GM13977 (cell line): ENCODE results near the gene PILRB.
A peak's percentile ranks its signal among the peaks of the same experiment; 100 is the strongest.

Experiments used
- DNase-seq: peaks from one replicate; pipeline ENCODE4 v3.0.0; 2012; ENCODE audit warnings: low spot score
- in situ Hi-C: fragments of 300-500 bp; cut with MboI; formaldehyde crosslinking; loops from one replicate; pipeline ENCODE4 v1.12.0; 2022; ENCODE audit warnings: low sequenced_read_pairs, low pct_unique_long_range_greater_than_20kb, mixed read lengths, inconsistent platforms; ENCODE audit not compliant: unreplicated experiment
- TF ChIP-seq, protein P1 (sequence below): IDR thresholded peaks from 2 replicates; pipeline ENCODE4 v1.5.1; 2012; ENCODE audit warnings: mild to moderate bottlenecking, control low read depth; ENCODE audit not compliant: insufficient read depth; ENCODE audit errors: extremely low read depth, missing control alignments

PILRB gene

DNA sequence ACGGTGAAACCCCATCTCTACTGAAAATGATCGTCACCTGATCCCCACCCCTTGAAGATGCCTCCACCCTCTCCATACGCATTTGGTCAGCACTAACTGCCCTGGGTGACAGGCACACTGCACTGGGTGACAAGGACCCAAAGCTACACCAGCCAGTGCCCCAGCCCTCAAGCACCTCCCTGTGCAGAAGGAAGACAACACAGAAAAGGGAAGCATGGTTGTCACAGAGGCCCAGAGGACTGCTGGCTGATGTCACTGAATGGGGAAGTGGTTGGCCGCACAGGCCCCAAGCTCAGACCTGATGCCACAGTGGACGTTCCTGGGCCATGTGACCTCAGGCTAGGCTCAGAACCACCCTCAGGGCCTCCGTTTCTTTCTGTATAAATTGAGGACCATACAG is 11.2 kb downstream of the PILRB start:
- peak; percentile 77 for DNase-seq
- in situ Hi-C loops: no loop called here
- TF ChIP-seq, protein P1, sequence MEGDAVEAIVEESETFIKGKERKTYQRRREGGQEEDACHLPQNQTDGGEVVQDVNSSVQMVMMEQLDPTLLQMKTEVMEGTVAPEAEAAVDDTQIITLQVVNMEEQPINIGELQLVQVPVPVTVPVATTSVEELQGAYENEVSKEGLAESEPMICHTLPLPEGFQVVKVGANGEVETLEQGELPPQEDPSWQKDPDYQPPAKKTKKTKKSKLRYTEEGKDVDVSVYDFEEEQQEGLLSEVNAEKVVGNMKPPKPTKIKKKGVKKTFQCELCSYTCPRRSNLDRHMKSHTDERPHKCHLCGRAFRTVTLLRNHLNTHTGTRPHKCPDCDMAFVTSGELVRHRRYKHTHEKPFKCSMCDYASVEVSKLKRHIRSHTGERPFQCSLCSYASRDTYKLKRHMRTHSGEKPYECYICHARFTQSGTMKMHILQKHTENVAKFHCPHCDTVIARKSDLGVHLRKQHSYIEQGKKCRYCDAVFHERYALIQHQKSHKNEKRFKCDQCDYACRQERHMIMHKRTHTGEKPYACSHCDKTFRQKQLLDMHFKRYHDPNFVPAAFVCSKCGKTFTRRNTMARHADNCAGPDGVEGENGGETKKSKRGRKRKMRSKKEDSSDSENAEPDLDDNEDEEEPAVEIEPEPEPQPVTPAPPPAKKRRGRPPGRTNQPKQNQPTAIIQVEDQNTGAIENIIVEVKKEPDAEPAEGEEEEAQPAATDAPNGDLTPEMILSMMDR: no peak

DNA sequence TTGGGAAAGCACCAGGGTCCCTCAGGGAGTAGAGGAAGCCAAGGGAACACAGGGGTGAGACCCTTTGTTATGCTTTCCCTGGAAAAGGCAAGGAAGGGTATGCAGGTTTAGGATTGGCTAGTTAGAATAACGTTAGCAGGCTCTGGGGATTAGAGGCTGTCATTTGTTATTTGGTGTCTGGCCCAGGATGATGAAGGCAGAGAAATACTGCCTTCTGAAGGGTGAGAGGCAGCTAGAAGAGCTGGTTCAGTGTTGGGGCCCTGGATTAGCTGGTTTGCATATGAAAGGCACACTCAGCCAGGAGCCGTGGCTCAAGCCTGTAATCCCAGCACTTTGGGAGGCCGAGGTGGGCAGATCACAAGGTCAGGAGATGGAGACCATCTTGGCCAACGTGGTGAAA is 12.4 kb downstream of the PILRB start:
- no peak for DNase-seq
- in situ Hi-C loops: no loop called here
- TF ChIP-seq, protein P1: no peak

DNA sequence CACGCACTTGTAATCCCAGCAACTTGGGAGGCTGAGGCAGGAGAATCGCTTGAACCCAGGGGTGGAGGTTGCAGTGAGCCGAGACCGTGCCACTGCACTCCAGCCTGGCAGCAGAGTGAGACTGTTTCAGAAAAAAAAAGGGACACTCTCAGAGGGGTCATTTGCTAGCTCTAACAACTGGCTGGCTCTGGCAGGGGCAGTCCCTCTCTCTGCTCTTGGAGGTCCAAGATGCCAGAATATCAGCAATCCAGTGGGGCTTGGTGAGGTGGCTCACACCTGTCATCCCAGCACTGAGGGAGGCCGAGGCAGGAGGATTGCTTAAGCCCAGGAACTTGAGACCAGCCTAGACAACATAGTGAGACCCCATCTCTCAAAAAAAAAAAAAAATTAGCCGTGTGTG is 12.8 kb downstream of the PILRB start:
- TF ChIP-seq, protein P1: no peak
- no peak for DNase-seq
- in situ Hi-C loops: no loop called here

DNA sequence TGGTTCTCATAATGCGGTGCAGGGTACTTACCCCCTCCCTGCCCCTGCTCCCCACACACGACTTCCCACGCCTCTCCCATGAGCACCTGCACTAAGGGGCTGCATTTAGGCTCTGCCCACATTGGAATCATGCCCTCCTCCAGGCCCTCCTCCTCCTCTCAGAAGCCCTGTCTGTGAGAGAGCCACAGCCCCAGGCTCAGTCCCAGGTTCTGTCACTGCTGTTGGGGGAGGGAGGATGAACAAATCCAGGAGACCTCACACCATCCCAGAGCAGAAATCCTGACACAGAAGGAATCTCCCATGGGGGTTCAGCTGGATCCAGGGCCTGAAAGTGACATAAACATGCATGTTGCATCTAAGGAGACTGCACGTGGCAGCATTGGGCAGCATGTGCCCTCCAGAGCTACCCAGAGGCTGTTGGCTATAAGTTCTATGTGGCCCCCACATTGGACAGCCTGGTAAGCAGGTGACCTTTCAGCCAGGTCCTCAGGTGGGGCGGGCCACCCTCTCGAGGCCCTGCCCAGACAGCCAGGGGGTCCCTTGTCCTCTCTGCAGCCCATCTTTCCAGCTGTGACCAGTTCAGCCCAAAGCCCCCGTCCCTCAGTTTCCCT is 13.7 kb downstream of the PILRB start:
- no peak for DNase-seq
- in situ Hi-C loops: no loop called here
- TF ChIP-seq, protein P1: no peak

DNA sequence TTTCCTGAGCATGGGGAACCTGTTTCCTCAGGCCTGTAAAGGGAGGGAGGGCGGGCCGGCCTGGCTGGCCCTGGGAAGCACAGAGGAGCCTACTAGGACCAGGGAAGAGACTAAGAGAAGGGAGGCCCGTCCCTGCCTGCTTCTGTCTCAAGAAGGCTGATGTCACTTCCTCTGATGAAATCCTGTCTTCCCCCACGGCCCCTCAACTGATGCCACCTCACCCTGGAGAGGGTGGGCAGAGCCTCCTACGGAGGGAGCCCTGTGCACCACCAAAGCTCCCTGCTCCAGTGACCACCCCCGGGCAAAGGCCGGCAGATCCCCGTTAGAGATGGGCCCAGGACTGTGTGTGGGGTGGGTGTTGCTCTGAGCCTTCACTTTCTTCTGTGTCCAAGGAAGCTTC is 14.3 kb downstream of the PILRB start:
- in situ Hi-C loops: no loop called here
- DNase-seq: no peak

DNA sequence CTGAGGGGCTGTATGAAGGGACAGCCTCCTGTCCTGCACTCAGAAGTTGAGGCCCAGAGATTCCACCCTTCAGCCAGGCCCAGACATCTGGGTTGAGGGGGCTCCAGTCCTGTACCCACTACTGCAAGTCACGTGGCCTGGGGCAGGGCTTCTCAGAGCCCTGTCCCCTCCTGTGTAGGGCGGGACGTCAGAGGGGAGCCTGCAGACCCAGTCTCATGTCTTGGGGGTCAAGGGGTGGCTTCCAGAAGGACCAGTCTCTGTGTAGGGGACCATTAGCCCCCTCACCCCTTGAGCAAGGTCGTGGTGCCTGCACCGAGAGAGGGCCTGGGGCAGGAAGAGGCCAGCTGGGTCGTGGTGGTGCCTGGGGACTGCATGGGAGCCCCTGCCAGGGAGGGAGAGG is 14.8 kb downstream of the PILRB start:
- in situ Hi-C loops: no loop called here

More for the DNA sequence above, 14.3 kb downstream of the PILRB start:
- TF ChIP-seq, protein P1: no peak

More for the DNA sequence above, 14.8 kb downstream of the PILRB start:
- DNase-seq: no peak
- TF ChIP-seq, protein P1: no peak
